H9 (cell line): ENCODE data around the gene DRGX. TPM values are rescaled to one million over a fixed set of nuclear protein-coding genes. Genes with fewer than 3 reads are reported as not detected.

Experiments used
- DNase-seq: peaks from one replicate; pipeline ENCODE4 v3.0.0-alpha.2; 2017
- H2AFZ ChIP-seq: one replicate; pipeline ENCODE4 v1.6.1; 2013; ENCODE audit warnings: mild to moderate bottlenecking, low read length, control low read depth, moderate library complexity
- H2AK5ac ChIP-seq: 2 replicates; pipeline ENCODE4 v1.6.1; 2013; ENCODE audit warnings: low read length, control low read depth, mixed read lengths; ENCODE audit not compliant: insufficient read length
- H2BK120ac ChIP-seq: one replicate; pipeline ENCODE4 v1.6.1; 2013; ENCODE audit warnings: low read depth, mild to moderate bottlenecking, low read length, control low read depth, inconsistent platforms; ENCODE audit not compliant: poor library complexity, severe bottlenecking
- H2BK12ac ChIP-seq: 2 replicates; pipeline ENCODE4 v1.6.1; 2013; ENCODE audit warnings: low read length, control low read depth, mixed read lengths, low read depth; ENCODE audit not compliant: insufficient read length
- H2BK15ac ChIP-seq: 2 replicates; pipeline ENCODE4 v1.6.1; 2013; ENCODE audit warnings: low read depth, low read length, control low read depth
- H2BK20ac ChIP-seq: one replicate; pipeline ENCODE4 v1.6.1; 2013; ENCODE audit warnings: low read depth, mild to moderate bottlenecking, low read length, control low read depth, inconsistent platforms; ENCODE audit not compliant: poor library complexity, severe bottlenecking
- H2BK5ac ChIP-seq: 2 replicates; pipeline ENCODE4 v1.6.1; 2013; ENCODE audit warnings: low read length, control low read depth, mixed read lengths; ENCODE audit not compliant: insufficient read length
- H3K14ac ChIP-seq: 2 replicates; pipeline ENCODE4 v1.6.1; 2013; ENCODE audit warnings: low read length, control low read depth; ENCODE audit not compliant: insufficient read depth
- H3K18ac ChIP-seq: 2 replicates; pipeline ENCODE4 v1.6.1; 2013; ENCODE audit warnings: low read depth, mild to moderate bottlenecking, mixed read lengths, low read length, control low read depth; ENCODE audit not compliant: insufficient read length
- H3K23ac ChIP-seq: 2 replicates; pipeline ENCODE4 v1.6.1; 2013; ENCODE audit warnings: low read length, control low read depth, mixed read lengths, low read depth; ENCODE audit not compliant: insufficient read length
- H3K23me2 ChIP-seq: 2 replicates; pipeline ENCODE4 v1.6.1; 2013; ENCODE audit warnings: low read depth, mild to moderate bottlenecking, mixed read lengths, low read length, control low read depth; ENCODE audit not compliant: insufficient read length, poor library complexity, severe bottlenecking
- H3K27ac ChIP-seq: 2 replicates; pipeline ENCODE4 v1.5.1; 2013; ENCODE audit warnings: low read length, control low read depth, mixed read lengths, low read depth; ENCODE audit not compliant: insufficient read length
- H3K27me3 ChIP-seq: 2 replicates; pipeline ENCODE4 v1.6.1; 2013; ENCODE audit warnings: low read length, control low read depth, inconsistent platforms; ENCODE audit not compliant: insufficient read depth
- H3K4ac ChIP-seq: 2 replicates; pipeline ENCODE4 v1.6.1; 2013; ENCODE audit warnings: low read depth, mild to moderate bottlenecking, control low read depth, inconsistent platforms, low read length, moderate library complexity
- H3K4me1 ChIP-seq: 2 replicates; pipeline ENCODE4 v1.6.1; 2013; ENCODE audit warnings: low read length, control low read depth, inconsistent platforms; ENCODE audit not compliant: insufficient read depth
- H3K4me2 ChIP-seq: 2 replicates; pipeline ENCODE4 v1.6.1; 2013; ENCODE audit warnings: low read length, control low read depth, mixed read lengths; ENCODE audit not compliant: insufficient read length, insufficient read depth
- H3K56ac ChIP-seq: 2 replicates; pipeline ENCODE4 v1.6.1; 2013; ENCODE audit warnings: low read depth, mild to moderate bottlenecking, mixed read lengths, low read length, control low read depth; ENCODE audit not compliant: insufficient read length
- H3K79me1 ChIP-seq: 2 replicates; pipeline ENCODE4 v1.6.1; 2013; ENCODE audit warnings: low read depth, mild to moderate bottlenecking, moderate library complexity, low read length, control low read depth, inconsistent platforms; ENCODE audit not compliant: insufficient read depth, poor library complexity, severe bottlenecking
- H3K79me2 ChIP-seq: 2 replicates; pipeline ENCODE4 v1.6.1; 2013; ENCODE audit warnings: low read length, control low read depth, inconsistent platforms; ENCODE audit not compliant: insufficient read depth
- H3K9ac ChIP-seq: 2 replicates; pipeline ENCODE4 v1.6.1; 2013; ENCODE audit warnings: low read length, control low read depth, mixed read lengths; ENCODE audit not compliant: insufficient read length; ENCODE audit errors: extremely low read depth
- H3K9me3 ChIP-seq: one replicate; pipeline ENCODE4 v1.6.1; 2013; ENCODE audit warnings: low read depth, low read length, inconsistent platforms; ENCODE audit not compliant: control insufficient read depth
- H3T11ph ChIP-seq: one replicate; pipeline ENCODE4 v1.6.1; 2013; ENCODE audit warnings: mild to moderate bottlenecking, low read length, control low read depth, inconsistent platforms
- H4K20me1 ChIP-seq: one replicate; pipeline ENCODE4 v1.6.1; 2013; ENCODE audit not compliant: control insufficient read depth, insufficient read length, insufficient read depth
- H4K5ac ChIP-seq: 2 replicates; pipeline ENCODE4 v1.6.1; 2013; ENCODE audit warnings: low read depth, mild to moderate bottlenecking, mixed read lengths, low read length, control low read depth; ENCODE audit not compliant: insufficient read length
- H4K8ac ChIP-seq: replicated peaks from 2 replicates; pipeline ENCODE4 v1.6.1; 2013; ENCODE audit warnings: low read length, control low read depth, mixed read lengths, low read depth; ENCODE audit not compliant: insufficient read length
- H4K91ac ChIP-seq: 2 replicates; pipeline ENCODE4 v1.6.1; 2013; ENCODE audit warnings: low read depth, mild to moderate bottlenecking, moderate library complexity, mixed read lengths, low read length, control low read depth; ENCODE audit not compliant: insufficient read length
- H3K27ac Mint-ChIP-seq, 3 experiments: 2 replicates in 2 of 3; 3 replicates in 1 of 3; pipeline ENCODE4 v1.8.0; 2020 to 2021; ENCODE audit warnings: mixed read lengths in 3 of 3, mild to moderate bottlenecking in 1 of 3, moderate library complexity in 1 of 3
- H3K27me3 Mint-ChIP-seq: 2 replicates; pipeline ENCODE4 v1.8.0; 2021; ENCODE audit warnings: low read depth, mild to moderate bottlenecking, moderate library complexity, mixed read lengths
- H3K36me3 Mint-ChIP-seq, 3 experiments: 2 replicates in 2 of 3; 3 replicates in 1 of 3; pipeline ENCODE4 v1.8.0; 2020 to 2021; ENCODE audit warnings: low read depth in 3 of 3, mixed read lengths in 3 of 3; ENCODE audit not compliant: insufficient read depth in 1 of 3
- H3K4me1 Mint-ChIP-seq, 2 experiments: 2 replicates each; pipeline ENCODE4 v1.8.0; 2020; ENCODE audit warnings: mixed read lengths in 2 of 2
- H3K4me3 Mint-ChIP-seq, 2 experiments: 2 replicates in 1 of 2; 3 replicates in 1 of 2; pipeline ENCODE4 v1.8.0; 2020 to 2021; ENCODE audit warnings: mild to moderate bottlenecking in 2 of 2, mixed read lengths in 2 of 2, moderate library complexity in 1 of 2
- H3K9me3 Mint-ChIP-seq, 2 experiments: 2 replicates in 1 of 2; 3 replicates in 1 of 2; pipeline ENCODE4 v1.8.0; 2020; ENCODE audit warnings: mild to moderate bottlenecking in 2 of 2, mixed read lengths in 2 of 2, moderate library complexity in 1 of 2
- WGBS: extraction: QIAGEN DNeasy Blood & Tissue Kit; methylation state at CpG from one replicate; pipeline ENCODE4 v1.1.7; 2013; ENCODE audit warnings: missing lambda C conversion rate, low lambda C conversion rate, mixed read lengths; ENCODE audit not compliant: insufficient read length; ENCODE audit errors: extremely low coverage; 5-methylcytosine and 5-hydroxymethylcytosine counted together
- total RNA-seq: library from RNA; stranded (reverse); gene quantifications from 2 replicates; pipeline ENCODE4 v1.2.1, GENCODE V29; 2021
- TF ChIP-seq, protein P1 (sequence below): fragments of 200-600 bp; sonication (generic); conservative IDR thresholded peaks from 3 replicates; pipeline ENCODE4 v1.8.0; 2021; ENCODE audit warnings: antibody characterized with exemption, mild to moderate bottlenecking

Gene DRGX
- total RNA-seq, 1 experiment from 2014 or later, result not detected

DNA sequence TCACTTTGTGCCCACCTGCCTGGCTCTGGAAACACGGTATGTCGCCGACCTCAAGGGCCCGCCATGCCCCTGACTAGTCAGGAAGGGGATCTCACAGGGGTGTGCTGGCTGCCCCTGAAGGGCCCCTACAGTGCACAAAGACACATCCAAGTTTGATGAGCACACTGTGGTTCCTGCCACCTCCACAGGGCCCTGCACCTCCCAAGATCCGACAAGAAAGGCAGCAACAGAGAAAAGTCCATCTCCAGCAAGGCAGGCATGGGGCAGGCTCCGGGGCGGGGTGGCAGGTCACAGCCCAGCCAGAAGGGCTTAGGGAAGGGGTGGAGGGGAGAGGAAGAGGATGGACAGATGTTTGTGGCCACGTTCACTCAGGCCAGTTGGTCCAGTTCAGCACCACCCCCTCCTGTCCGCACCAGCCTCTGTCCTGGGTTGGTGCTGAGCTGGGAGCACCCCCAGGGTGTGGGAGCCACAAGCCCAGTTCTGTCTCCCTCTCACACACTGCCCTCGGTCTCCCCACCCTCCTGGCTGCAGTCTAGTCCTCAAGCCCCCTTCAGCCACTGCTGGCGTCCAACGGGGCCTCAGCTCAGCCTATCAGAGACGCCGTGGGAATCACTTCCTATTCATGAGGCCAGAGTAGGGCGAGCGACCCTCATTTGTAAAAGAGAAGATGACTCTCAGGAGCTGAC, 11.5 kb downstream of the DRGX start:
- Mint-ChIP-seq H3K27me3 (peaks cover 32% of the 10 kb centered on the region), H3K36me3 (no peaks in the 10 kb centered on the region; a peak in 1 of 7 replicates), H3K27ac (peak overlapping the region in 1 of 3 experiments; percentile 77; a peak in 1 of 7 replicates)

More for the DNA sequence above, 11.5 kb downstream of the DRGX start:
- Histone ChIP-seq H3K79me1 (no peaks in the 10 kb centered on the region), H2AK5ac (no peak overlapping the region), H3K18ac (no peak overlapping the region), H3K23me2 (no peaks in the 10 kb centered on the region), H4K8ac (no peak overlapping the region), H3K56ac (no peak overlapping the region), H4K20me1 (no peaks in the 10 kb centered on the region), H3K4me1 (no peaks in the 10 kb centered on the region), H3K4me2 (no peak overlapping the region), H4K91ac (no peak overlapping the region), H3K4ac (no peak overlapping the region), H3K9me3 (no peaks in the 10 kb centered on the region), H3K9ac (no peak overlapping the region), H3K23ac (no peak overlapping the region), H3K14ac (no peak overlapping the region), H2BK5ac (no peak overlapping the region), H2BK20ac (no peak overlapping the region), H2BK15ac (no peak overlapping the region), H3K27ac (no peak overlapping the region), H3K79me2 (no peaks in the 10 kb centered on the region), H2AFZ (no peak overlapping the region), H4K5ac (no peak overlapping the region), H3T11ph (no peak overlapping the region), H2BK12ac (no peak overlapping the region), H3K27me3 (no peaks in the 10 kb centered on the region), H2BK120ac (no peak overlapping the region)
- peak; percentile 21 for DNase-seq
- Mint-ChIP-seq H3K4me3 (no peak overlapping the region), H3K4me1 (peaks cover 2 to 5% of the 10 kb centered on the region in 2 experiments; a peak in 1 of 4 replicates), H3K9me3 (no peaks in the 10 kb centered on the region)
- TF ChIP-seq, protein P1, sequence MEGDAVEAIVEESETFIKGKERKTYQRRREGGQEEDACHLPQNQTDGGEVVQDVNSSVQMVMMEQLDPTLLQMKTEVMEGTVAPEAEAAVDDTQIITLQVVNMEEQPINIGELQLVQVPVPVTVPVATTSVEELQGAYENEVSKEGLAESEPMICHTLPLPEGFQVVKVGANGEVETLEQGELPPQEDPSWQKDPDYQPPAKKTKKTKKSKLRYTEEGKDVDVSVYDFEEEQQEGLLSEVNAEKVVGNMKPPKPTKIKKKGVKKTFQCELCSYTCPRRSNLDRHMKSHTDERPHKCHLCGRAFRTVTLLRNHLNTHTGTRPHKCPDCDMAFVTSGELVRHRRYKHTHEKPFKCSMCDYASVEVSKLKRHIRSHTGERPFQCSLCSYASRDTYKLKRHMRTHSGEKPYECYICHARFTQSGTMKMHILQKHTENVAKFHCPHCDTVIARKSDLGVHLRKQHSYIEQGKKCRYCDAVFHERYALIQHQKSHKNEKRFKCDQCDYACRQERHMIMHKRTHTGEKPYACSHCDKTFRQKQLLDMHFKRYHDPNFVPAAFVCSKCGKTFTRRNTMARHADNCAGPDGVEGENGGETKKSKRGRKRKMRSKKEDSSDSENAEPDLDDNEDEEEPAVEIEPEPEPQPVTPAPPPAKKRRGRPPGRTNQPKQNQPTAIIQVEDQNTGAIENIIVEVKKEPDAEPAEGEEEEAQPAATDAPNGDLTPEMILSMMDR, result no peak
- no CpG with 5 or more reads among the region's 16 CpGs for WGBS
